Ishikawa (cell line): ENCODE measurements around the gene DDRGK1.

ENCODE experiments used
- CEBPB ChIP-seq: IDR thresholded peaks from 2 replicates; pipeline ENCODE4 v1.6.1; 2012
- CREB1 ChIP-seq: IDR thresholded peaks from 2 replicates; pipeline ENCODE4 v1.6.1; 2012; ENCODE audit warnings: low read depth
- EGR1 ChIP-seq: IDR thresholded peaks from 2 replicates; pipeline ENCODE4 v1.6.1; 2012
- EP300 ChIP-seq: IDR thresholded peaks from 2 replicates; pipeline ENCODE4 v1.6.1; 2012; ENCODE audit warnings: borderline replicate concordance
- FOXM1 ChIP-seq: IDR thresholded peaks from 2 replicates; pipeline ENCODE4 v1.6.1; 2012; ENCODE audit warnings: low read depth, borderline replicate concordance
- NFIC ChIP-seq: IDR thresholded peaks from 2 replicates; pipeline ENCODE4 v1.6.1; 2012
- RAD21 ChIP-seq: IDR thresholded peaks from 2 replicates; pipeline ENCODE4 v1.6.1; 2012; ENCODE audit warnings: low read depth
- REST ChIP-seq: IDR thresholded peaks from 2 replicates; pipeline ENCODE4 v1.6.1; 2012; ENCODE audit warnings: low read depth, mild to moderate bottlenecking
- TAF1 ChIP-seq: IDR thresholded peaks from 2 replicates; pipeline ENCODE4 v1.6.1; 2012; ENCODE audit warnings: low read depth, mild to moderate bottlenecking
- TCF12 ChIP-seq: IDR thresholded peaks from 2 replicates; pipeline ENCODE4 v1.6.1; 2012; ENCODE audit warnings: low read depth
- TEAD4 ChIP-seq: IDR thresholded peaks from 2 replicates; pipeline ENCODE4 v1.6.1; 2012
- USF1 ChIP-seq: IDR thresholded peaks from 2 replicates; pipeline ENCODE4 v1.6.1; 2012
- YY1 ChIP-seq: IDR thresholded peaks from 2 replicates; pipeline ENCODE4 v1.6.1; 2012; ENCODE audit warnings: low read depth
- ZBTB7A ChIP-seq: IDR thresholded peaks from 2 replicates; pipeline ENCODE4 v1.6.1; 2012; ENCODE audit warnings: low read depth
- TF ChIP-seq, protein P1 (sequence below): IDR thresholded peaks from 2 replicates; pipeline ENCODE4 v1.6.1; 2012

DDRGK1 gene

GRCh38 chr20:3183896-3184612 is 20.4 kb downstream of the DDRGK1 start:
- TF ChIP-seq TCF12, result no peak
- TF ChIP-seq CREB1, result no peak
- TF ChIP-seq TAF1, result no peak
- TF ChIP-seq, protein P1, sequence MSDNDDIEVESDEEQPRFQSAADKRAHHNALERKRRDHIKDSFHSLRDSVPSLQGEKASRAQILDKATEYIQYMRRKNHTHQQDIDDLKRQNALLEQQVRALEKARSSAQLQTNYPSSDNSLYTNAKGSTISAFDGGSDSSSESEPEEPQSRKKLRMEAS, result no peak
- no peak for TF ChIP-seq TEAD4

DNA sequence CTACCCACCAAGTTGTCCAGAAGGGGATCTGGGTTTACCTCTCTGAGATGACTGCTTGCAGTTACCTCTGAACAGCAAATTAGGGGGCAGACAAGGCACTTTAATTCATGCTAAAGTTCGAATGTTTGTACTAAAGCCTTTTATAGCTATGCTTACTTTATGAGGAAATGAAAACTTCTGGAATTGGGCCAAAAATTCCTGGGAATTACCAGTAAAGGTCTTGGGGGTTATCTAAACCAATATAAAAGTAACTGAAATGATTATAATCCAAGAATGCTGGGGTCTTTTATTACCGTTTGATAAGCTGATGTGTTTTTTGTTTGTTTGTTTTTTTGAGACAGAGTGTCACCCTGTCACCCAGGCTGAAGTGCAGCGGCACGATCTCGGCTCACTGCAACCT is 23.2 kb downstream of the DDRGK1 start:
- TF ChIP-seq EGR1 (no peak), RAD21 (no peak), NFIC (peak; percentile 37; the same call in 1 of the 2 replicates)

GRCh38 chr20:3180319-3180718 is 24.2 kb downstream of the DDRGK1 start:
- TF ChIP-seq TEAD4, result no peak
- no peak for TF ChIP-seq NFIC
- TF ChIP-seq USF1, result no peak
- no peak for TF ChIP-seq RAD21
- TF ChIP-seq TCF12, result no peak
- TF ChIP-seq FOXM1, result no peak
- TF ChIP-seq EP300, result no peak
- TF ChIP-seq, protein P1, result no peak
- no peak for TF ChIP-seq ZBTB7A

DNA sequence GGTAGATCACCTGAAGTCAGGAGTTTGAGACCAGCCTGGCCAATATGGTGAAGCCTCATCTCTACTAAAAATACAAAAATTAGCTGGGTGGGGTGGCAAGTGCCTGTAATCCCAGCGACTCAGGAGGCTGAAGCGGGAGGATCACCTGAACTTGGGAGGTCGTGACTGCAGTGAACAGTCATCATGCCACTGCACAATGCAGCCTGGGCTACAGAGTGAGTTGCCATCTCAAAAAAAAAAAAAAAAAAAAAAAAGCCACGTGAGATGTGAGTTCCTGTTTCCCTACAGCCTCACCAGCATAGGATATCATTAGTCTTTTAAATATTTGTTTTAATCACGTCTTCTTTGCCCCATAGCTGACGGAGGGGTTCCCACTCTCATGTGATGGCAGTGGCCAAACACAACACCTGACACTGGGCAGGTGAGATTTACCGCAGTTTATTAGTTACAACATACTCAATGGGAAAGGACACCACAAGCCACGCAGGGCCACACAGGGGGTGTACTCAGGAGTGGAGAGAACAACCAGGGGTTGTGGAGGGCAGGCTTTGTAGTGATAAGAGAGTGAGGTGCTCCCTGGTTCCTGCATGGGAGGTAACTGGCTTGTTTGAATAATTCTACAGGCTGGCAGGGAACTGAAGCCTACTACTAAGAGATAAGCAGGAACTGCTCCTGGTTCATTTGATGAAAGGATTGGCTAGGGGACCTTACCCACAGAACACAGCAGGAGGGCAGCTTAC is 26.6 kb downstream of the DDRGK1 start:
- TF ChIP-seq YY1 (no peak), RAD21 (no peak), TCF12 (no peak), CREB1 (no peak), USF1 (no peak), EP300 (no peak)
- TF ChIP-seq, protein P1, result no peak

- TF ChIP-seq USF1, result no peak
Observed at GRCh38 chr20:3175270-3175669, 29.2 kb downstream of the DDRGK1 start.

DNA sequence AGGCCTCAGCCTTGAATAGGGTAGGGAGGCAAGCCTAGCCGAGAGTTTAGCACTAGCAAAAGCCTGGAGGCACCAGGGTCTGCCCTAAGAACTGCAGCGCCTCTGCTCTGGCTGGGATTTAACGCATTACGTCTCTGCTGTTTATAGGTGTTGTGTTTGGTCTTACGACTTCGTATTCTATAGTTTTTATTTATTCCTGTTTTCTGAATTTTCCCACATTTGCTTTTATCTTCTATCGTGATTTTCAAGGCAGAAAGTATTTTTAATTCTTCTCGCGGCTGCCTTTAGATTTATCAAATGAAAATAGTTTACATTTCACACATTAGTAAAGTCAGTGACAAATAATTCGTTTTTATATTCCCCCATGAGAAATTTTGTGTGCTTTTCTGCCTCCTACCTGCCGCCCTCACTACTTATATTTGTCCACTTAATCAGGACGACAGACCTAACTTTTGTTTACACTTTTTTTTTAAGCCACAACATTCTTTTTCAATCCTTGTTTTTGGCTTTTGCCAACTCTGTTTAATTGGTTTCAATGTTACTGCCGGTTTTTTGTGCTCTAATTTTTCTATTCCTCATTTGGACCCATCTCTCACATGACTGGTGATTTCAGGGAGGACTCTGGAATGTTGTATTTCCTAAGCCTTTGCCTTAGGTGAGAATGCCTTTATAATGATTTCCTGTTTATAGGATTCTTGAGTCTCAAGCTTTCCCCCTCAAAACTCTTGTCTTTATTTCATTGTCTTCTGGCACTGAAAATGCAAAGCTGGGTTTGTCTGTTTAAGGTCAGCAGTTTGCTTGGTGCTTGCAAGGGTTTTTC is 29.8 kb downstream of the DDRGK1 start:
- TF ChIP-seq EP300 (no peak), YY1 (no peak), ZBTB7A (no peak), USF1 (no peak), TEAD4 (no peak), CREB1 (no peak), EGR1 (no peak), TCF12 (no peak), REST (no peak), RAD21 (no peak), FOXM1 (no peak), CEBPB (no peak), NFIC (no peak), TAF1 (no peak)
- TF ChIP-seq, protein P1, result no peak
